ENCODE measurements around the gene SUPT16H.

The SUPT16H gene

DNA sequence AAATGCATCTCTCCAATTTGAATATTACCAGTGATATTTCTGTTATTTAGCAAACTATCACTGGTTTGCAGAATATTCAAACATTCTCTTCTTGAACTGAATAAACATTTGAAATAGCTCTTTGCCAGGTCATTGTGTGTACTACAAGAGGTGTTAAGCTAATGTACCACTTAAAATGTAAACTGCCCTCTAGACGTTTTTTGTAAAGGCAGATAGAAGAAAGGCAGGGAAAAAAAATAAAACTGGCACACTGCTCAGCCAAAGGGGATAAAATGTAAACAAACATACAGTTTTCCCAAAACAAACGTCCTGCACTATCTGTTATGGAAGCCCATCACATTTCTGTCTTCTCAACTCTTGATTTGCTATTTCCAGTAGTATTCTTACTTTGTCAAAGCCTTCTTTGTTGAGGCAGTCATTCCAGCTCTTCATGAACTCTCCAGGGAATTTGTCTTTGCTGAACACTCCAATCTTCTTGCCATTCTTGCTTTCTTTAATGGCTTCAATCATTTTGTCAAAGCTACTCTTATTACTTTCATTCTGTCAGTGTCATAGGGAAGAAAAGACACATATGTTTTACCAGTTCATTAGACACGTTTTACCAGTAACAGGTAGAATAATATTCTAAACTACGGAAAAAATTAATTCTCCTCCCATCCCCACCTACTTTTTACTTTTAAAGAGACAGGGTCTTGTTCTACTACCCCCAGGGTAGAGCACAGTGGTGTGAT lies 13.7 kb downstream of the SUPT16H start:
- no peaks in the 10 kb centered on the region for H3K27me3 ChIP-seq (replicated peaks; ENCODE audit: control insufficient read depth, insufficient read depth, low read length, poor library complexity, severe bottlenecking)
- no peaks in the 10 kb centered on the region for H3K4me1 ChIP-seq (ENCODE audit: control insufficient read depth, insufficient read depth, low read length, poor library complexity, severe bottlenecking)
- H3K9me3 ChIP-seq (ENCODE audit: control insufficient read depth, low read length) = no peaks in the 10 kb centered on the region
- H3K27ac ChIP-seq (ENCODE audit: insufficient read depth, low read length, poor library complexity, severe bottlenecking) = no peak overlapping the region
- H3K4me3 ChIP-seq (ENCODE audit: insufficient read depth, low read depth, low read length, poor library complexity, severe bottlenecking) = no peak overlapping the region
- DNase-seq = no peak
- H3K36me3 ChIP-seq (ENCODE audit: control insufficient read depth, insufficient read depth, low read length) = peaks cover 57% of the 10 kb centered on the region

DNA sequence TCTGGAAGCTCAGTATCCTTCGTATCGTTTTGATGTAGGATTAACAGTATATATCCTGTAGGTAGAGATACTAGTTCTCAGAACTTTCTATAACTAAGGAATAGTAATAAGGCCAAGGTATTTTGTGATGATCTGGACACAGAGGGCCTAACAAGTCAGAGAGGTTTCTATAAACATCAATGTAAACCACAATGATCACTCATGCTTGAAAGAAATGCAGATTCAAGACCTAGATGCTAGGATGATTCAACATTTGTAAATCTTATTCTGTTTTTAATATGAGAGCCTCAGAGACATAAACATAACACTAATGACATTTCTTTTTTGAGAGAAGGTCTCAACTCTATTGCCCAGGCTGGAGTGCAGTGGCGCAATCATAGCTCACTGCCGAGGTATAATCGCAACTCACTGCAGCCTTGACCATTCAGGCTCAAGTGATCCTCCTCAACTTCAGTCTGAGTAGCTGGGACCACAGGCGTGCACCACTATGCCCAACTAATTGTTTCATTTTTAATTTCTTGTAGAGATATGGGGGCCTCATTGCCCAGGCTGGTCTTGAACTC lies 16.2 kb downstream of the SUPT16H start:
- Histone ChIP-seq H3K4me1 (ENCODE audit: control insufficient read depth, insufficient read depth, low read length, poor library complexity, severe bottlenecking) (no peaks in the 10 kb centered on the region), H3K9me3 (ENCODE audit: control insufficient read depth, low read length) (no peaks in the 10 kb centered on the region), H3K27ac (ENCODE audit: insufficient read depth, low read length, poor library complexity, severe bottlenecking) (no peak overlapping the region), H3K36me3 (ENCODE audit: control insufficient read depth, insufficient read depth, low read length) (peaks cover 82% of the 10 kb centered on the region), H3K4me3 (ENCODE audit: insufficient read depth, low read depth, low read length, poor library complexity, severe bottlenecking) (no peak overlapping the region), H3K27me3 (replicated peaks; ENCODE audit: control insufficient read depth, insufficient read depth, low read length, poor library complexity, severe bottlenecking) (no peaks in the 10 kb centered on the region)
- no peak for DNase-seq

DNA sequence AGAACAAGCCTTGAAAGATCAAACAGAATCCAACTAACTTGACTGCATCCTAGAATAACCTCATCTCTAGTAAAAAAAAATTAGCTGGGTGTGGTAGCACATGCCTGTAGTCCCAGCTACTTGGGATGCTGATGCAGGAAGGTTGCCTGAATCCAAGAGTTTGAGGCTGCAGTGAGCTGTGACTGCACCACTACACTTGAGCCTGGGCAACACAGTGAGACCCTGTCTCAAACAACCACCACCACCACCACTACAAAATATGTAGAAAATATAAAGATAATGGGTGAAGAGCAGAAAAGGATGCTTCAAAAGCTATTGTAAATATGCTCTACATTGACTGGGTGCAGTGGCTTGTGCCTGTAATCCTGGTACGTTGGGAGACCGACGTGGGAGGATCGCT lies 27.3 kb downstream of the SUPT16H start:
- Histone ChIP-seq H3K4me1 (ENCODE audit: control insufficient read depth, insufficient read depth, low read length, poor library complexity, severe bottlenecking) (no peaks in the 10 kb centered on the region), H3K27ac (ENCODE audit: insufficient read depth, low read length, poor library complexity, severe bottlenecking) (no peak overlapping the region), H3K4me3 (ENCODE audit: insufficient read depth, low read depth, low read length, poor library complexity, severe bottlenecking) (no peak overlapping the region), H3K9me3 (ENCODE audit: control insufficient read depth, low read length) (no peaks in the 10 kb centered on the region), H3K36me3 (ENCODE audit: control insufficient read depth, insufficient read depth, low read length) (peaks cover 77% of the 10 kb centered on the region), H3K27me3 (replicated peaks; ENCODE audit: control insufficient read depth, insufficient read depth, low read length, poor library complexity, severe bottlenecking) (no peaks in the 10 kb centered on the region)
- DNase-seq = no peak

DNA sequence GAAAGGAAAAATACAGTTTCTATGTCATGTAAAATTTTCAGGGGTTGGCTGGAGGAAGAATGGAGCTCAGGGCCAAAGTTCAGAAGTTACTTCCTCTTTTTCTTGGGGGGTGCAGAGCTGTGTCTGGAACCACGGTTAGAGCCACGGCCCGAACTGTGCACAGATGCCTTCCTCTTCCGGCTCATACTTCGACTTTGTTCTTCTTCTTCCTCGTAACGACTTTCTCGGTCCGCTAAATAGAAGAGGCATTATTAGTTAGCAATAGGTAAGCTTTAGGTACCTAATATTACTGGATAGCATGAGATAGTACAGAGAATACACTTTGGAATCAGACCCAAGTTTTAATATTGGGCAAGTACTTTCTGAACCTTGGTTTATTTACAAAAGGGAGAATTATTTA lies 31.2 kb downstream of the SUPT16H start:
- no peak overlapping the region for H3K27ac ChIP-seq (ENCODE audit: insufficient read depth, low read length, poor library complexity, severe bottlenecking)
- H3K9me3 ChIP-seq (ENCODE audit: control insufficient read depth, low read length) = no peaks in the 10 kb centered on the region
- no peak overlapping the region for H3K4me3 ChIP-seq (ENCODE audit: insufficient read depth, low read depth, low read length, poor library complexity, severe bottlenecking)
- peaks cover 47% of the 10 kb centered on the region for H3K36me3 ChIP-seq (ENCODE audit: control insufficient read depth, insufficient read depth, low read length)
- no peaks in the 10 kb centered on the region for H3K4me1 ChIP-seq (ENCODE audit: control insufficient read depth, insufficient read depth, low read length, poor library complexity, severe bottlenecking)
- no peak for DNase-seq
- H3K27me3 ChIP-seq (replicated peaks; ENCODE audit: control insufficient read depth, insufficient read depth, low read length, poor library complexity, severe bottlenecking) = no peaks in the 10 kb centered on the region

GRCh38 chr14:21350539-21350938 lies 33.3 kb downstream of the SUPT16H start:
- H3K9me3 ChIP-seq (ENCODE audit: control insufficient read depth, low read length) = no peaks in the 10 kb centered on the region
- H3K27me3 ChIP-seq (replicated peaks; ENCODE audit: control insufficient read depth, insufficient read depth, low read length, poor library complexity, severe bottlenecking) = no peaks in the 10 kb centered on the region
- no peak for DNase-seq
- H3K4me3 ChIP-seq (ENCODE audit: insufficient read depth, low read depth, low read length, poor library complexity, severe bottlenecking) = no peak overlapping the region
- no peak overlapping the region for H3K27ac ChIP-seq (ENCODE audit: insufficient read depth, low read length, poor library complexity, severe bottlenecking)
- H3K4me1 ChIP-seq (ENCODE audit: control insufficient read depth, insufficient read depth, low read length, poor library complexity, severe bottlenecking) = no peaks in the 10 kb centered on the region
- H3K36me3 ChIP-seq (ENCODE audit: control insufficient read depth, insufficient read depth, low read length) = peaks cover 31% of the 10 kb centered on the region

DNA sequence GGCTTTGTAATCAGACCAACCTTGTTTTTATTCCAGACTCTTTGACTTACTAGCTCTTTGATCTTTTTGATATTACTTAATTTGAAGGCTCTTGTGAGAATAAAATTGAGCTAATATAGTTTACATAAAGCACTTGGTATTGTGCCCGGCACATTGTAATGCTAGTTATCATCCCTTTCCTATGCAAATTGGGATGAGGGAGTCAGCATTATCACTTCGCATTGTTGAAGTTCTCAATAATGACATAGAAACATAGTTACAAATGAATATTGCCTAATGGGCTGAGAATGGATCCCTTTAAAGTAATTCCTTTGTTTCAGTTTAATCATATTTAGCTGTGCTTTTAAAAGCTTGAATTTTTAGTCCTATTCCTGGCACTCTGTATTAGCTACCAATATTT lies 36.6 kb downstream of the SUPT16H start:
- DNase-seq = no peak
- Histone ChIP-seq H3K4me1 (ENCODE audit: control insufficient read depth, insufficient read depth, low read length, poor library complexity, severe bottlenecking) (no peaks in the 10 kb centered on the region), H3K36me3 (ENCODE audit: control insufficient read depth, insufficient read depth, low read length) (peaks cover 14% of the 10 kb centered on the region), H3K4me3 (ENCODE audit: insufficient read depth, low read depth, low read length, poor library complexity, severe bottlenecking) (no peak overlapping the region), H3K27ac (ENCODE audit: insufficient read depth, low read length, poor library complexity, severe bottlenecking) (no peak overlapping the region), H3K27me3 (replicated peaks; ENCODE audit: control insufficient read depth, insufficient read depth, low read length, poor library complexity, severe bottlenecking) (no peaks in the 10 kb centered on the region), H3K9me3 (ENCODE audit: control insufficient read depth, low read length) (no peaks in the 10 kb centered on the region)

DNA sequence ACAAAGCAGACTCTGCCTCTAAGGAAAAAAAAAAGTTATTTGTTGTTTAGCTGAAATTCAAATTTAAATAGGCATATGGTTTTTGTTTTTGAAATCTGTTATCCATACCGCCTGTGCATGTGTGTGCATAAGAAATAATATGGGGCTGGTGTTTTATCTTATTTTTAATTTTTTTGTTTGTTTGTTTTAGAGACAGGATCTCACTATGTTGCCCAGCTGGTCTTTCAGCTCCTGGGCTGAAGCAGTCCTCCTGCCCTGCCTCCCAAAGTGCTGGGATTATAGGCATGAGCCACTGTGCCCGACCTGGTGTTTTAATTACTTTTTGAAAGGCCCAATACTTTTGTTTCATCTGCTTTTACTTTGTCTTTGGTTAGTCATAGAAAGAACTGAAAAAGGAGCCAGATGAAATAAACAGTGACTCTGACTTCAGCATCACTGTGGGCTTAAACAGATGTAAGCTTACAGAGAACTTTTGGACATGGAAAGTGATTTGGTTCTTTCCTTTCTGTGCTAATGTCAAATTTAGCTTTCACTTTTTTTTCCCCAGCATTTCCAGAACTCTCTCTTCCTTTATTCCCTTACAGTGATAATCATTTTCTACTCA lies 37.2 kb downstream of the SUPT16H start:
- Histone ChIP-seq H3K36me3 (ENCODE audit: control insufficient read depth, insufficient read depth, low read length) (peaks cover 8% of the 10 kb centered on the region), H3K4me3 (ENCODE audit: insufficient read depth, low read depth, low read length, poor library complexity, severe bottlenecking) (no peak overlapping the region), H3K27ac (ENCODE audit: insufficient read depth, low read length, poor library complexity, severe bottlenecking) (no peak overlapping the region), H3K4me1 (ENCODE audit: control insufficient read depth, insufficient read depth, low read length, poor library complexity, severe bottlenecking) (no peaks in the 10 kb centered on the region), H3K27me3 (replicated peaks; ENCODE audit: control insufficient read depth, insufficient read depth, low read length, poor library complexity, severe bottlenecking) (no peaks in the 10 kb centered on the region), H3K9me3 (ENCODE audit: control insufficient read depth, low read length) (no peaks in the 10 kb centered on the region)
- no peak for DNase-seq

GRCh38 chr14:21343035-21343794 lies 40.6 kb downstream of the SUPT16H start:
- Histone ChIP-seq H3K4me1 (ENCODE audit: control insufficient read depth, insufficient read depth, low read length, poor library complexity, severe bottlenecking) (no peaks in the 10 kb centered on the region), H3K4me3 (ENCODE audit: insufficient read depth, low read depth, low read length, poor library complexity, severe bottlenecking) (no peak overlapping the region), H3K36me3 (ENCODE audit: control insufficient read depth, insufficient read depth, low read length) (no peaks in the 10 kb centered on the region), H3K27me3 (replicated peaks; ENCODE audit: control insufficient read depth, insufficient read depth, low read length, poor library complexity, severe bottlenecking) (no peaks in the 10 kb centered on the region), H3K27ac (ENCODE audit: insufficient read depth, low read length, poor library complexity, severe bottlenecking) (no peak overlapping the region), H3K9me3 (ENCODE audit: control insufficient read depth, low read length) (no peaks in the 10 kb centered on the region)
- no peak for DNase-seq

DNA sequence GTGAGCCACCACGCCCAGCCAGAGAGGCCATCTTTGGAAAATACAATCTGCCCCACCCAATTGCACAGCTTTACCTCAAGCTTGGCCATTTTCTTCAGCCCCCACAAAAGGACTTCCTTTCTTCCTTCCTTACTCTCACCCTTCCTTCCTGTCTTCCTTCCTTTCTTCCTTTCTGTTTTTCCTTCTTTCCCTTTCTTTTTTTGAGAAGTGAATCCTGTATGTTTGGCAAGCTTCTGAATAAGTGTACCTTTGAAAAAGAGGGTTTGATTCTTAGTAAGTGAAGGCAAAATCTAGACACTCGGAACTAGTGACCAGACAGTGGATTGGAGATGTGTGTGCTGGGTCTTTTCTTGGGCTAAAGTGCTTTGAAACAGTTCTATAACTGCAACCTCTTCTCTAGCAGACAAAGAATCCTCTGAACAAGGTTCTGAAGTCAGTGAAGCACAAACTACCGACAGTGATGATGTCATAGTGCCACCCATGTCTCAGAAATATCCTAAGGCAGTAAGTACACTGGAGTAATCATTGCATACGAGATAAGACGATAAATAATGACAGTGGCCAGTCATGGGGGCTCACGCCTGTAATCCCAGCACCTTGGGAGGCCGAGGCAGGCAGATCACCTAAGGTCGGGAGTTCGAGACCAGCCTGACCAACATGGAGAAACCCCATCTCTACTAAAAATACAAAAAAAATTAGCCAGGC lies 49.5 kb downstream of the SUPT16H start:
- Histone ChIP-seq H3K27ac (ENCODE audit: insufficient read depth, low read length, poor library complexity, severe bottlenecking) (no peak overlapping the region), H3K36me3 (ENCODE audit: control insufficient read depth, insufficient read depth, low read length) (no peaks in the 10 kb centered on the region), H3K4me1 (ENCODE audit: control insufficient read depth, insufficient read depth, low read length, poor library complexity, severe bottlenecking) (no peaks in the 10 kb centered on the region), H3K4me3 (ENCODE audit: insufficient read depth, low read depth, low read length, poor library complexity, severe bottlenecking) (no peak overlapping the region), H3K27me3 (replicated peaks; ENCODE audit: control insufficient read depth, insufficient read depth, low read length, poor library complexity, severe bottlenecking) (no peaks in the 10 kb centered on the region), H3K9me3 (ENCODE audit: control insufficient read depth, low read length) (no peaks in the 10 kb centered on the region)
- DNase-seq = no peak

Measured in effector memory CD4-positive, alpha-beta T cell (primary cell).